Measurements from ENCODE around the gene NEK9.

Gene NEK9

GRCh38 chr14:75064205-75064567 lies 62.7 kb downstream of the NEK9 start:
- TF ChIP-seq SIN3A (IDR thresholded peaks at IDR 0.05; ENCODE audit: borderline replicate concordance, insufficient read depth, low read length): no peak
- no peak for TF ChIP-seq REST (IDR thresholded peaks at IDR 0.05; ENCODE audit: insufficient read depth in 1 of 2, low read depth in 2 of 2, low read length in 2 of 2)
- no peak for TF ChIP-seq TAF1 (IDR thresholded peaks at IDR 0.05; ENCODE audit: borderline replicate concordance, insufficient read depth, low read length)
- TF ChIP-seq POLR2AphosphoS5 (IDR thresholded peaks at IDR 0.05; ENCODE audit: low read depth, low read length): no peak
- TF ChIP-seq FOXP2 (optimal IDR thresholded peaks at IDR 0.05; ENCODE audit: borderline replicate concordance, extremely low read depth, extremely low read length, insufficient read depth): no peak

- TF ChIP-seq SIN3A (IDR thresholded peaks at IDR 0.05; ENCODE audit: borderline replicate concordance, insufficient read depth, low read length): no peak
- TF ChIP-seq POLR2AphosphoS5 (IDR thresholded peaks at IDR 0.05; ENCODE audit: low read depth, low read length): peak; percentile 68
- no peak for TF ChIP-seq FOXP2 (optimal IDR thresholded peaks at IDR 0.05; ENCODE audit: borderline replicate concordance, extremely low read depth, extremely low read length, insufficient read depth)
- no peak for TF ChIP-seq TAF1 (IDR thresholded peaks at IDR 0.05; ENCODE audit: borderline replicate concordance, insufficient read depth, low read length)
- peak in 1 of 2 experiments; percentile 54; a peak in 1 of 4 replicates for TF ChIP-seq REST (IDR thresholded peaks at IDR 0.05; ENCODE audit: insufficient read depth in 1 of 2, low read depth in 2 of 2, low read length in 2 of 2)
Observed at GRCh38 chr14:75063491-75064204, 63.2 kb downstream of the NEK9 start, which contains the start of gene ACYP1. ACYP1 (minus strand) TSS chr14:75064024; CDS start chr14:75063553, 471 bp downstream.

GRCh38 chr14:75063013-75063412 lies 63.8 kb downstream of the NEK9 start:
- TF ChIP-seq TAF1 (IDR thresholded peaks at IDR 0.05; ENCODE audit: borderline replicate concordance, insufficient read depth, low read length) (no peak), FOXP2 (optimal IDR thresholded peaks at IDR 0.05; ENCODE audit: borderline replicate concordance, extremely low read depth, extremely low read length, insufficient read depth) (no peak), POLR2AphosphoS5 (IDR thresholded peaks at IDR 0.05; ENCODE audit: low read depth, low read length) (no peak), REST (IDR thresholded peaks at IDR 0.05; ENCODE audit: insufficient read depth in 1 of 2, low read depth in 2 of 2, low read length in 2 of 2) (no peak), SIN3A (IDR thresholded peaks at IDR 0.05; ENCODE audit: borderline replicate concordance, insufficient read depth, low read length) (no peak)

- TF ChIP-seq REST (IDR thresholded peaks at IDR 0.05; ENCODE audit: insufficient read depth in 1 of 2, low read depth in 2 of 2, low read length in 2 of 2): no peak
- TF ChIP-seq FOXP2 (optimal IDR thresholded peaks at IDR 0.05; ENCODE audit: borderline replicate concordance, extremely low read depth, extremely low read length, insufficient read depth): no peak
- no peak for TF ChIP-seq TAF1 (IDR thresholded peaks at IDR 0.05; ENCODE audit: borderline replicate concordance, insufficient read depth, low read length)
- no peak for TF ChIP-seq POLR2AphosphoS5 (IDR thresholded peaks at IDR 0.05; ENCODE audit: low read depth, low read length)
- TF ChIP-seq SIN3A (IDR thresholded peaks at IDR 0.05; ENCODE audit: borderline replicate concordance, insufficient read depth, low read length): no peak
Observed at GRCh38 chr14:75060420-75060819, 66.4 kb downstream of the NEK9 start.
